A673 (cell line): ENCODE data around the gene EEF1G. TPM values are rescaled to one million over a fixed set of nuclear protein-coding genes. Genes with fewer than 3 reads are reported as not detected.
A peak's percentile ranks its signal among the peaks of the same experiment; 100 is the strongest.

Source experiments
- BruUV-seq: library from RNA; stranded (reverse); fragments of 400-500 nt; replicated peaks from 2 replicates; lab custom pipeline; 2021; lab: Mats Ljungman, UMichigan
- CTCF ChIA-PET: fragments of 300-600 bp; sonication (Branson Sonifier 250); formaldehyde crosslinking; loops from one replicate; lab custom pipeline; 2022; ENCODE audit warnings: antibody characterized with exemption; lab: Charles Lee
- POLR2A ChIA-PET: fragments of 300-600 bp; sonication (Branson Sonifier 250); formaldehyde crosslinking; loops from one replicate; lab custom pipeline; 2022; ENCODE audit warnings: antibody characterized with exemption; ENCODE audit not compliant: low non-redundant PET; lab: Charles Lee
- DNase-seq: peaks from one replicate; pipeline ENCODE4 v3.0.0-alpha.2; 2015; ENCODE audit warnings: low spot score
- H3K27ac ChIP-seq: fragments of 200-600 bp; sonication (generic); 2 replicates; pipeline ENCODE4 v1.5.1; 2016; ENCODE audit warnings: mixed run types, low read depth, mild to moderate bottlenecking, mixed read lengths, antibody characterized with exemption, low read length; ENCODE audit not compliant: poor library complexity, severe bottlenecking
- H3K27me3 ChIP-seq: fragments of 200-600 bp; sonication (generic); replicated peaks from 2 replicates; pipeline ENCODE4 v1.6.1; 2017; ENCODE audit warnings: mixed run types, low read depth, mild to moderate bottlenecking, mixed read lengths, antibody characterized with exemption, low read length; ENCODE audit not compliant: insufficient read depth, poor library complexity
- H3K36me3 ChIP-seq: fragments of 200-600 bp; sonication (generic); 2 replicates; pipeline ENCODE4 v1.6.1; 2016; ENCODE audit warnings: mixed run types, mild to moderate bottlenecking, mixed read lengths, antibody characterized with exemption, low read length; ENCODE audit not compliant: insufficient read depth, poor library complexity, severe bottlenecking
- H3K4me1 ChIP-seq: fragments of 200-600 bp; sonication (generic); 2 replicates; pipeline ENCODE4 v1.6.1; 2017; ENCODE audit warnings: mixed run types, mild to moderate bottlenecking, mixed read lengths, antibody characterized with exemption, low read length; ENCODE audit not compliant: insufficient read depth, poor library complexity, severe bottlenecking
- H3K4me3 ChIP-seq: fragments of 200-600 bp; sonication (generic); 2 replicates; pipeline ENCODE4 v1.5.1; 2016; ENCODE audit warnings: low read depth, mixed run types, mild to moderate bottlenecking, mixed read lengths, low read length; ENCODE audit not compliant: poor library complexity, severe bottlenecking
- H3K9me3 ChIP-seq: fragments of 200-600 bp; sonication (generic); 2 replicates; pipeline ENCODE4 v1.6.1; 2016; ENCODE audit warnings: mixed run types, low read depth, mild to moderate bottlenecking, mixed read lengths, antibody characterized with exemption, low read length; ENCODE audit not compliant: poor library complexity, severe bottlenecking
- CTCF ChIP-seq: fragments of 300-800, 200-600 bp; sonication (generic); conservative IDR thresholded peaks from 2 replicates; pipeline ENCODE4 v1.5.1; 2017; ENCODE audit warnings: low read depth, mild to moderate bottlenecking, antibody characterized with exemption, low read length, moderate library complexity, mixed read lengths
- EZH2 ChIP-seq: fragments of 200-600 bp; sonication (generic); IDR thresholded peaks from 2 replicates; pipeline ENCODE4 v1.6.1; 2017; ENCODE audit warnings: borderline replicate concordance, low read depth, mild to moderate bottlenecking, mixed read lengths, antibody characterized with exemption, low read length; ENCODE audit not compliant: poor library complexity, severe bottlenecking
- intact Hi-C: fragments of 100-400 bp; cut with micrococcal nuclease; formaldehyde crosslinking; loops from one replicate; pipeline ENCODE4 v1.10.0; 2022; ENCODE audit not compliant: unreplicated experiment
- total RNA-seq: library from RNA; stranded (reverse); gene quantifications from 2 replicates; pipeline ENCODE4 v1.2.3, GENCODE V29; 2021

Gene EEF1G
- total RNA-seq, 1 experiment from 2014 or later: 1,817 TPM

- POLR2A ChIA-PET: no interaction called here
- DNase-seq: peak; percentile 61
These were observed 34.0 kb upstream of the EEF1G start for GRCh38 chr11:62607714-62608113.

GRCh38 chr11:62605902-62606301 is 32.2 kb upstream of the EEF1G start:
- intact Hi-C loops: no loop called here
- POLR2A ChIA-PET: no interaction called here
- Histone ChIP-seq H3K9me3 (no peaks in the 10 kb centered on the region), H3K27me3 (no peaks in the 10 kb centered on the region), H3K36me3 (no peaks in the 10 kb centered on the region), H3K4me3 (no peak overlapping the region), H3K4me1 (peaks cover 7% of the 10 kb centered on the region), H3K27ac (no peak overlapping the region)
- BruUV-seq: no TSS peak
- DNase-seq: no peak
- TF ChIP-seq CTCF (no peak), EZH2 (no peak)
- CTCF ChIA-PET: no interaction called here

More at GRCh38 chr11:62607714-62608113, 34.0 kb upstream of the EEF1G start:
- Histone ChIP-seq H3K4me3 (no peak overlapping the region), H3K27ac (no peak overlapping the region), H3K4me1 (peaks cover 18% of the 10 kb centered on the region), H3K27me3 (no peaks in the 10 kb centered on the region), H3K9me3 (no peaks in the 10 kb centered on the region), H3K36me3 (no peaks in the 10 kb centered on the region)
- BruUV-seq: no TSS peak
- CTCF ChIA-PET: no interaction called here
- intact Hi-C loops: no loop called here
- TF ChIP-seq CTCF: no peak
- no peak for TF ChIP-seq EZH2

DNA sequence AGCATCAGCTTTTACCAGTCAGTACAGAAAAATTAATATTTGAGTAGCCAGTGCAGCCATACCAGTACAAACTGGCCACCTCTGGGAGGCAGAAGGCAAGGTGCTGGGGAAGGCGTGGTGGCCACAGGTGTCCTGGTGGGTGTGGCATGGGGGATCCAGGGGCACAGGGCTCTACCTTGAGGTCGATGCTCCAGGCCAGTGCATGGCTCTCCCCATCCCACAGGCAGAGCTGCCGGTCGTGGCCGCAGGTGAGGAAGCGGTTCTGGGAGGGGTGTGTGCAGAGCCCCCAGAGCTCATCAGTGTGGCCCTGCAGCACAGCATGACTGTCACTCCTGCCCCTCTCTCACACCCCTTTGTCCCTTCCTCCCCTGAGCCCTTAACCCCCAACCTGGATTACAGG is 31.8 kb upstream of the EEF1G start:
- ChIA-PET POLR2A (no interaction called here), CTCF (no interaction called here)
- intact Hi-C loops: no loop called here
- Histone ChIP-seq H3K4me1 (peaks cover 7% of the 10 kb centered on the region), H3K9me3 (no peaks in the 10 kb centered on the region), H3K4me3 (no peak overlapping the region), H3K27me3 (no peaks in the 10 kb centered on the region), H3K27ac (no peak overlapping the region), H3K36me3 (no peaks in the 10 kb centered on the region)
- no peak for DNase-seq
- TF ChIP-seq CTCF (no peak), EZH2 (no peak)
- no TSS peak for BruUV-seq
